Neural cell (in vitro differentiated cells): ENCODE results near the gene HDGFL3.

Experiments
- EP300 ChIP-seq: fragments of 450-650 bp; conservative IDR thresholded peaks from 2 replicates; pipeline ENCODE4 v1.6.1; 2014; ENCODE audit warnings: antibody characterized with exemption, mild to moderate bottlenecking, moderate library complexity; ENCODE audit not compliant: poor library complexity, severe bottlenecking
- TF ChIP-seq, protein P1 (sequence below): fragments of 450-650 bp; IDR thresholded peaks from 2 replicates; pipeline ENCODE4 v1.5.1; 2014; ENCODE audit warnings: antibody characterized with exemption, mild to moderate bottlenecking, moderate library complexity; ENCODE audit not compliant: poor library complexity, severe bottlenecking

GRCh38 chr15:83088876-83089275 is 118.7 kb downstream of the HDGFL3 start:
- TF ChIP-seq, protein P1, sequence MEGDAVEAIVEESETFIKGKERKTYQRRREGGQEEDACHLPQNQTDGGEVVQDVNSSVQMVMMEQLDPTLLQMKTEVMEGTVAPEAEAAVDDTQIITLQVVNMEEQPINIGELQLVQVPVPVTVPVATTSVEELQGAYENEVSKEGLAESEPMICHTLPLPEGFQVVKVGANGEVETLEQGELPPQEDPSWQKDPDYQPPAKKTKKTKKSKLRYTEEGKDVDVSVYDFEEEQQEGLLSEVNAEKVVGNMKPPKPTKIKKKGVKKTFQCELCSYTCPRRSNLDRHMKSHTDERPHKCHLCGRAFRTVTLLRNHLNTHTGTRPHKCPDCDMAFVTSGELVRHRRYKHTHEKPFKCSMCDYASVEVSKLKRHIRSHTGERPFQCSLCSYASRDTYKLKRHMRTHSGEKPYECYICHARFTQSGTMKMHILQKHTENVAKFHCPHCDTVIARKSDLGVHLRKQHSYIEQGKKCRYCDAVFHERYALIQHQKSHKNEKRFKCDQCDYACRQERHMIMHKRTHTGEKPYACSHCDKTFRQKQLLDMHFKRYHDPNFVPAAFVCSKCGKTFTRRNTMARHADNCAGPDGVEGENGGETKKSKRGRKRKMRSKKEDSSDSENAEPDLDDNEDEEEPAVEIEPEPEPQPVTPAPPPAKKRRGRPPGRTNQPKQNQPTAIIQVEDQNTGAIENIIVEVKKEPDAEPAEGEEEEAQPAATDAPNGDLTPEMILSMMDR: no peak
- no peak for TF ChIP-seq EP300
